GM18498 (cell line): ENCODE data around the gene ANKRD29.

Source experiments
- ATAC-seq: cut with Tn5 transposase; IDR thresholded peaks from one replicate; pipeline ENCODE4 v1.9.1; 2021; ENCODE audit warnings: mild to moderate bottlenecking, moderate library complexity; ENCODE audit not compliant: unreplicated experiment

Gene ANKRD29

DNA sequence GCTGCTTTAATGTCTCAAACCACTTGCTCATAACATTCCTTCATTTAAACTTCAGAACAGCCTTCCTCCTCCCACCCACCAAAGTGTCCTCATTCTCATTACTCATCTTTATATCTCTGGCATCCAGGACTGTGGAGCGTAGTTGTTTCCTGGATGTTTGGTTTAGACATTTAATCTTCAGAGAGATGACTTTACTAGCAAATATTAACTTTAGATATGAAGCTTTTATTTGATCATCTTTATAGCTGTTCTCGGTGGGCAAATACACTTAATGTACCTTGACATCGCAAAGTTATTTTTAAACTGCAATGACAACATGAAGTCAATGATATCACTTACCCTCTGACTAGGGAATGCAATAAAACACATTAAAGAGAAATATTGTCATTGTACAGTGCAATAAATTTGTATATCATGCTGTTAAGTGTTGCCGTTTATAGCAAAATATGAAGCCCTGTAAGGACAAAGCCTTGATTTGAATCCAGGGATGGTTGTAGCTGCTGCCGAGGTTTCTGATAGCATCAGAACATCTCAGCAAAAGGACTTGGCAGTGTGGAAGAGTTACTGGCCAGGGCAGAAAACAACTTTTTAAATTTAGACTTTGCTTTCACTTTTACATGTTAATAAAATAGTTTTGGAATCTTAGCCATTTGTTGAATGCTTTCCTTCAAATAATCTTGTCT lies 21.9 kb upstream of the ANKRD29 start:
- ATAC-seq: no peak

GRCh38 chr18:23683671-23684070 lies 21.0 kb upstream of the ANKRD29 start:
- ATAC-seq: no peak

GRCh38 chr18:23683155-23683554 lies 20.4 kb upstream of the ANKRD29 start:
- ATAC-seq: no peak

GRCh38 chr18:23682472-23682871 lies 19.8 kb upstream of the ANKRD29 start:
- peak; percentile 69 for ATAC-seq

DNA sequence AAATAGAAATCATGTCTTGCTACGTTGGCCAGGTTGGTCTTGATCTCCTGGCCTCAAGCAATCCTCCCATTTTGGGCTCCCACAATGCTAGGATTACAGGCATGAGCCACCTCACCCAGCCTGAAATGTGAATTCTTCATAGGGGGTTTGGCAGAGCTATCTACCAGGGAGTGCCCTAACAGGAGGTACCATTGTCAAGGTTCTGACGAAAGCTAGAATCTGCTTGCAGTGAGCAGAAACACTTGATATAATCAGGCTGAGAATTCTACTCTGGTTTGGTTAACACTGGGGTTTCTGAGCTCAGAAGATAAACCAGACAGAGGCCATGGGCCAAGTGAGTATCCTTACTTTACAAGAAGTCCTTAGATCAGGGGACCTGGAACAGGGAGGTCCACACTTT lies 19.3 kb upstream of the ANKRD29 start:
- ATAC-seq: peak; percentile 19

DNA sequence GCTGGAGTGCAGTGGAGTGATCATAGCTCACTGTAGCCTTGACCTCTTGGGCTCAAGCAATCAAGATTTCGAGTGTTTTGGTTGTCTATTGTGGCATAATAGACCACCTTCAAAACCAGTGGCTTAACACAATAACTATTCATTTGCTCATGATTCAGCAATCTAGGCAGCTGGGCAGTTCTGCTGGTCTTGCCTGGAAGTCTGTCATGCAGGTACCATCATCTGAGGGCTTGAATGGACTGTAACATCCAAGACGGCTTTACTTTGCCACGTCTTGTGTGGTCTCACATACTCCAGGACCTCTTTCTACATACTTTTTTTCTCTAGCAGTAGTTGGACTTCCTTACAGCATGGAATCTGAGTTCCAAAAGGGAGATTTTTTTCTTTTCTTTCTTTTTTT lies 13.2 kb upstream of the ANKRD29 start:
- ATAC-seq: no peak

GRCh38 chr18:23675236-23675635 lies 12.5 kb upstream of the ANKRD29 start:
- no peak for ATAC-seq

- ATAC-seq: no peak
These were observed 11.0 kb upstream of the ANKRD29 start for GRCh38 chr18:23673725-23674124.

DNA sequence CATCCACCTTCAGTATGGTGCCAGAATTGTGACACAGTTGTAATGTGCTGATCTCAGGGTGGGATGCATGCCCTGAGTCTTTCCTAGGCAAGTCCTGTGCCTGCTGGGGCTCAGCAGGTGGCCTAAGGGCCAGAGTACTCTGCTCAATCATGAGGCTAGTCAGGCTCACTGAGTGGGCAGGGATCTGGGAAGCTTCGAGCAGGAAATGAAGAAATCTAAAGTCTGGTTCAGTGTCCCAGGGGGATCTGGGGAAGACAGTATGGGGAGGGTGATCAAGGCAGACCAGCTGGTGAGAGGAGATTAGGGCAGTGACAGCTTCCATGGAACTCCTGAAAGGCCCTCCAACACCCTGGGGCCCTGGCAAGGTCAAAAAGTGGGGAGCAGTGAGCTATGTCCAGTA lies 8.9 kb upstream of the ANKRD29 start:
- no peak for ATAC-seq

DNA sequence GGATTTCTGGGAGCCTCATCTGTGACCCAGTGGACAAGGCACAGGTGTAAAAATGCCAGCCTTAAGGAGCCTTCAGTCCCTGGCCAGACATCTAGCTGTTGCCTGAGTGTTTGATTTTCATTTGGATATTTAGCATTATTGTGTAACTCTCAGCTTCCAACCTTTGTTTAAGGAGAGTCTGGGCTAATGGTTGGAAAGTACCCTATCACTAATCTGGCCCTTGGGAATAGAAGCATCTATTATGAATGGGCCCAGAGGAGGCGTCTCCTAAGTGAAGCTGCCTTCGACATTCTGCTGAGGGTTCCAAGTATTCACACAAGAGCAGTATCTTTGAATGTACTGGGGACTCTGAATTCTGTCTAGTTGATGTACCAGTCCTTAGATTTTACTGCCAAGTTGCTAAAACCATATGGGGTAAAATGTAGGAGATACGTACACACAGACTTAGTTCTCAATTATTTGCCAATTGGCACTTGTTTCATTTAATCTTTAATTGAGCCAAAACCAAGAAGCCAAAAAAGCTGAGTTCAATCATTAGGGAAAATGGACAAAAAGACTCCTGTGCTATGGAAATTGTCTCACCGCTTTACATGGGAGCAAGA lies 7.2 kb upstream of the ANKRD29 start:
- ATAC-seq: no peak

- ATAC-seq: no peak
These were observed 6.6 kb upstream of the ANKRD29 start for GRCh38 chr18:23669202-23669766.

DNA sequence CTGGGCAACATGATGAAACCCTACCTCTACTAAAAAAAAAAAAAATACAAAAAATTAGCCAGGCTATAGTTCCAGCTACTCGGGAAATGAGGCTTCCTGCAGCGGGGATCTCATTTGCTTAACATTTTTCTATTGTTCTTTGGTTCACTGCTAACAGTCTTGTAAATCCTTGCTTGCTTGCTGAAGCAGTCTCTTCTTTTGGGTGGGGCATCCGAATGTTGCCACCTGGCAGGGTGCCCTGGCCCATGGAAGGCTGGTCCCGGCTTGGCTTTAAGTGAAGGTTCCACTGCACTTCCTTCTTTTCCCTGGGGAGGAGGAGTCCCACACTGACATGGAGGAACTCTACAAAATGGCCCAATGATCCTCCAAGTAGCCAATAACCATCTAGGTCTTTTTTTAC lies 6.0 kb upstream of the ANKRD29 start:
- ATAC-seq: no peak

DNA sequence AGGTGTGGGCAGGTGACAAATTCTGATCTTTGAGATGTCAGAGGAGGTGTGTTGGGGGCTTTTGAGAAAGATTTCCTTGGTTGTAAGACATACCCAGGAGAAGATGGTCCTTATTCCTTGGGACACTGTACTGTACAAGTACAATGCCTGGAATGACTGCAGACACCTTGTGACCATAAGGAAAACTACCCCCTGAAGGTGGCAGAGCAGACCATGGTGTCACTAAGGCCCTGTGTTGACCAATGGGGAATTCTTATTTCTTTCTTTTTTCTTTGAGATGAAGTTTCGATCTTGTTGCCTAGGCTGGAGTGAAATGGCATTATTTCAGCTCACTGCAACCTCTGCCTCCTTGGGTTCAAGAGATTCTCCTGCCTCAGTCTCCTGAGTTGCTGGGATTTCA lies 4.4 kb upstream of the ANKRD29 start:
- no peak for ATAC-seq

GRCh38 chr18:23664674-23665073 lies 2.0 kb upstream of the ANKRD29 start:
- no peak for ATAC-seq

GRCh38 chr18:23661735-23662308 lies 889 bp downstream of the ANKRD29 start:
- ATAC-seq: no peak

- ATAC-seq: no peak
These were observed 4.4 kb downstream of the ANKRD29 start for GRCh38 chr18:23658285-23658684.

DNA sequence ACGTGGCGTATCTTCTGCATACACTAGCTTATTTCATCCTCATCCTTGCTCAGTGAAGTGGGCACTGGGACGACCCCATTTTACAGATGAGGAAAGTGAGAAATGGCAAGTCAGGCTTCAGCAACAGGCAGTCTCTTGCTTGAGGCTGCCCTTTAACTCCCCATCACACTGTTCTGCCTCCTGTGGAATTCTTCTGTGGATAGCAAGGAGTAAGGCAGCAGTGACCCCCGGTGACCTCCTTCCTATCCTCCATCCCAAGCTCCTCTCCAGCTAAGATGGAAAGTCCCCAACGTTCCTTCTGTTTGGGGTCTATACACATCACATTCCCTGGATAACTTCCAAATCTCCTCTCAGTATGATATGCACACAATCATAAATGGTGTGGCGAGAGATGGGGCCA lies 10.5 kb downstream of the ANKRD29 start:
- no peak for ATAC-seq

DNA sequence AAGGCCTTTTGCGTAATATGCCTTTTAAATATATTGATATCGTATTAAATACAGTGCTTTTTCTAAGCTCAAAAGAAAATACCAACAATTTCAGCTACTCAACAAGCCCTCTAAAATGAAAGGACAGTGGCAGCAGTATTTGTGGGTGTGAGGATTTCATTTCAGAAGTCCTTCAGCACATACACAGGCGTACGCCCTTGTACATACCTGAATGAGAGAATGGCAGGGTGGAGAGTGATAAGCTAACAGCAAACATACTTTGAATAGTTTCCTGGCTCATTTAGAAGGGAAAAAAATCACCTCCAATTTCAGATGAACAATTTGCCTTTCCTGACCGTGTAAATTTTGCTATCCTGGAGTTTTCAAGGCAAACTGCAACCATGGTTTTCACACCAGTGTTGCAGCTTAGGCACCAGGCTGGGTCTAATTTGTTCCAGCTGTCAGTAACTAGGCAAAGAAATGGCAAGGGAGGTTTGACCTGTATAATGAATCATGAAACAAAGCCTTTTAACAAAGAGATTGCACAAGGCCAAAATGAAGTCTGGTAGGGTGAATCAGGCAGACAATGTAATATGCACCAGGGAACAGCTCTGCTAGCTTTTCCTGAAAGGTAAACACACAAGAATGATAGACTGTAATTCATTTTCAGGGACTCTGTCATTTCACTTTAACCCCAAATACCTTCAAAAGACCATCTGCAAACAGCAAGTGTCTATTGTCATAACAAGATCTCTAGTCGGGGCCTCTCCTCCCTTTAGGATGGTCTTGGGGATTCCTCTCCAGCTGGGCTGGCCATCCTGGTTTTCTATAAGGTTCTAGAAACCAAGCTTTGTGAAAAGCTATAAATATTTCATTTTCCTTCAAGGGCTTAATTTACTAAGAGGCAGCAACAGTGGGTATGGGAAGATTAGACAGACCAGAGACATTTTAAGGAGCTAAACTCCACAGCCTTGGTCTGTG lies 11.5 kb downstream of the ANKRD29 start:
- no peak for ATAC-seq

GRCh38 chr18:23648940-23649607 lies 13.6 kb downstream of the ANKRD29 start:
- ATAC-seq: no peak

- no peak for ATAC-seq
These were observed 14.3 kb downstream of the ANKRD29 start for GRCh38 chr18:23648456-23648855.

- ATAC-seq: no peak
These were observed 16.4 kb downstream of the ANKRD29 start for GRCh38 chr18:23646282-23646681.
